GM04503 (cell line): ENCODE data around the gene RADIL.
"Not testable (repeated sequence)": the region's sequence is repeated elsewhere in the genome, so short reads cannot be mapped to it uniquely, and the experiment has no call there.

Source experiments
- DNase-seq: peaks from one replicate; pipeline ENCODE4 v3.0.0-alpha.2; 2012; ENCODE audit warnings: low read depth

Gene RADIL

GRCh38 chr7:4883372-4884144 is at the start of gene RADIL:
Gene RADIL (minus strand): TSS chr7:4883716. CDS start chr7:4878139, 5,577 bp downstream.
- DNase-seq: peak; percentile 27

- no peak for DNase-seq
Measured at GRCh38 chr7:4931943-4932342, 48.4 kb upstream of the RADIL start.

GRCh38 chr7:4929005-4929404 is 45.5 kb upstream of the RADIL start:
- DNase-seq: no peak

- DNase-seq: no peak
Measured at GRCh38 chr7:4928445-4928844, 44.9 kb upstream of the RADIL start.

- DNase-seq: no peak
Measured at GRCh38 chr7:4919969-4920766, 36.7 kb upstream of the RADIL start.

- no peak for DNase-seq
Measured at GRCh38 chr7:4916113-4916512, 32.6 kb upstream of the RADIL start.

GRCh38 chr7:4911111-4911828 is 27.8 kb upstream of the RADIL start:
- DNase-seq: no peak

GRCh38 chr7:4906682-4907081 is 23.2 kb upstream of the RADIL start:
- no peak for DNase-seq

GRCh38 chr7:4905171-4905570 is 21.7 kb upstream of the RADIL start:
- no peak for DNase-seq

GRCh38 chr7:4904346-4904745 is 20.8 kb upstream of the RADIL start:
- DNase-seq: no peak

GRCh38 chr7:4895766-4896165 is 12.2 kb upstream of the RADIL start:
- no peak for DNase-seq

- no peak for DNase-seq
Measured at GRCh38 chr7:4894482-4894881, 11.0 kb upstream of the RADIL start.

GRCh38 chr7:4893929-4894475 is 10.5 kb upstream of the RADIL start:
- DNase-seq: no peak

- DNase-seq: not testable (repeated sequence)
Measured at GRCh38 chr7:4893188-4893587, 9.7 kb upstream of the RADIL start.

- not testable (repeated sequence) for DNase-seq
Measured at GRCh38 chr7:4891522-4891921, 8.0 kb upstream of the RADIL start.

GRCh38 chr7:4889682-4890081 is 6.2 kb upstream of the RADIL start:
- DNase-seq: no peak

GRCh38 chr7:4888161-4888560 is 4.6 kb upstream of the RADIL start:
- no peak for DNase-seq

- DNase-seq: no peak
Measured at GRCh38 chr7:4886671-4887070, 3.2 kb upstream of the RADIL start.

- no peak for DNase-seq
Measured at GRCh38 chr7:4885317-4885807, 1.8 kb upstream of the RADIL start.

GRCh38 chr7:4884164-4884563 is 648 bp upstream of the RADIL start:
- DNase-seq: no peak

GRCh38 chr7:4883033-4883371 is 514 bp downstream of the RADIL start:
- no peak for DNase-seq
